ENCODE measurements around the gene CPM. TPM values are rescaled to one million over a fixed set of nuclear protein-coding genes. Genes with fewer than 3 reads are reported as not detected.

Gene CPM
- polyA plus RNA-seq, 3 donors, result 8.4 to 32.4 (median 26.2) TPM

DNA sequence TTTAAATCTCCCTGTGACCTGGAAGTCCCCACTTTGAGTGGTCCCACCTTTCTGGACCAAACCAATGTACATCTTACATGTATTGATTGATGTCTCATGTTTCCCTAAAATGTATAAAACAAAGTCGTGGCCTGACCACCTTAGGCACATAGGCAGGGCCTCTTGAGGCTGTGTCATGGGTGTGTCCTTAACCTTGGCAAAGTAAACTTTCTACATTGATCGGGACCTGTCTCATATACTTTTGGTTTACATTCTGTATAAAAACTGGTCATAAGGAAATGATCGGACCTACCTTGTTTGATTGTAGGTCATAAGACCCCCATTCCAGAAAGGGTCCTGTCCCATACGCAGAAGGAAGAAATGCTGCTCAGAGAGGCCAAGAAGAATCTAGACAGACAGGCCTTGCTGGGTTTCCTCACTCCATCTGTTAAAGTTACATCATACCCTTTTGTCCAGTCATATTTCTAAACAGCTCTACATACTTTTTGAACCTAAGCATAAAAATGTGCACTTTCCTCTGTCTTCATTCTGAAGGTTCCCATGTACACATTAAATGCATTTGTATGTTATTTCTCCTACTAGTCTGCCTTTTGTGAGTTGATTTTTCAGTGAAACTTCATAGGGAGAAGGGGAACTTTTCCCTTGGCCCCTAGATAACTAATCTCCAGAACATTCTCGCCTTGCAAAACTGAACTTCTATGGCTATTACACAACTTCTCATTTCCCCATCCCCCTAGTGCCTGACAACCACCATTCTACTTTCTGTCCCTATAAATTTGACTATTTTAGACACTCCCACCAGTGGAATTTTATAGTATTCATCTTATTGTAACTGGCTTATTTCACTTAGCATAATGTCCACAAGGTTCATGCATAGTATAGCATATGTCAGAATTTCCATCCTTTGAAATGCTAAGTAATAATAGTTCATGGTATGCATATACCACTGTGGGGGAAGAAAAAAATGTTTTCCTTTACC, 30.2 kb upstream of the CPM start:
- intact Hi-C loops (cut with micrococcal nuclease), result loop anchor here in 1 of 2 donors (5.0 kb wide), 1 partner anchor 109 kb away; no protein-coding TSS in a partner anchor
- Histone ChIP-seq H3K27me3 (ENCODE audit: control insufficient read depth in 2 of 2, insufficient read depth in 2 of 2, low read length in 2 of 2) (no peaks in the 10 kb centered on the region), H3K4me3 (replicated peaks in 1 of 3; ENCODE audit: low read depth in 2 of 3, low read length in 3 of 3) (peak overlapping the region in 1 of 3 experiments; percentile 19), H2AFZ (ENCODE audit: insufficient read depth, low read depth, low read length, poor library complexity, severe bottlenecking) (peak overlapping the region; percentile 62), H3K9ac (ENCODE audit: insufficient read depth, low read length, poor library complexity, severe bottlenecking) (no peak overlapping the region), H4K20me1 (ENCODE audit: insufficient read depth, low read length) (no peaks in the 10 kb centered on the region), H3K4me2 (replicated peaks; ENCODE audit: extremely low read depth, low read length, poor library complexity, severe bottlenecking) (peak overlapping the region; percentile 49), H3K27ac (ENCODE audit: low read depth in 1 of 2, low read length in 2 of 2) (peak overlapping the region; percentile 76 to 86), H3K79me2 (ENCODE audit: insufficient read depth, low read length) (peaks cover 29% of the 10 kb centered on the region), H3K9me3 (replicated peaks in 1 of 2; ENCODE audit: control insufficient read depth in 1 of 2, insufficient read depth in 1 of 2, low read length in 2 of 2) (no peaks in the 10 kb centered on the region), H3K4me1 (ENCODE audit: control insufficient read depth in 1 of 2, insufficient read depth in 2 of 2, low read length in 2 of 2) (peaks cover 53 to 56% of the 10 kb centered on the region in 2 donors), H3K36me3 (replicated peaks in 1 of 2; ENCODE audit: control insufficient read depth in 1 of 2, insufficient read depth in 2 of 2, low read length in 2 of 2) (no peaks in the 10 kb centered on the region)
- no peaks in the 10 kb centered on the region for H3K27me3 Mint-ChIP-seq (ENCODE audit: low read depth in 3 of 3)
- peak overlapping the region in 1 of 2 donors; percentile 73 for H3K4me3 Mint-ChIP-seq
- peak overlapping the region; percentile 92 to 98 (median 96) for H3K27ac Mint-ChIP-seq
- WGBS (ENCODE audit: insufficient coverage), result 8% methylated on average over 2 of the region's 5 CpGs
- DNase-seq, result peak; percentile 59 to 82 (median 81)
- peaks cover 56% of the 10 kb centered on the region for H3K4me1 Mint-ChIP-seq
- peaks cover 0 to 12% (median 7%) of the 10 kb centered on the region in 7 donors for H3K9me3 Mint-ChIP-seq
- TF ChIP-seq CTCF (IDR thresholded peaks at IDR 0.05), result no peak
- peaks cover 3 to 11% of the 10 kb centered on the region in 2 donors for H3K36me3 Mint-ChIP-seq

- H3K4me1 Mint-ChIP-seq, result peaks cover 57% of the 10 kb centered on the region
- Histone ChIP-seq H3K4me1 (ENCODE audit: control insufficient read depth in 1 of 2, insufficient read depth in 2 of 2, low read length in 2 of 2) (peaks cover 55 to 57% of the 10 kb centered on the region in 2 donors), H2AFZ (ENCODE audit: insufficient read depth, low read depth, low read length, poor library complexity, severe bottlenecking) (no peak overlapping the region), H3K4me3 (replicated peaks in 1 of 3; ENCODE audit: low read depth in 2 of 3, low read length in 3 of 3) (no peak overlapping the region), H4K20me1 (ENCODE audit: insufficient read depth, low read length) (no peaks in the 10 kb centered on the region), H3K36me3 (replicated peaks in 1 of 2; ENCODE audit: control insufficient read depth in 1 of 2, insufficient read depth in 2 of 2, low read length in 2 of 2) (no peaks in the 10 kb centered on the region), H3K9ac (ENCODE audit: insufficient read depth, low read length, poor library complexity, severe bottlenecking) (no peak overlapping the region), H3K27me3 (ENCODE audit: control insufficient read depth in 2 of 2, insufficient read depth in 2 of 2, low read length in 2 of 2) (no peaks in the 10 kb centered on the region), H3K27ac (ENCODE audit: low read depth in 1 of 2, low read length in 2 of 2) (peak overlapping the region in 1 of 2 donors; percentile 54), H3K4me2 (replicated peaks; ENCODE audit: extremely low read depth, low read length, poor library complexity, severe bottlenecking) (no peak overlapping the region), H3K9me3 (replicated peaks in 1 of 2; ENCODE audit: control insufficient read depth in 1 of 2, insufficient read depth in 1 of 2, low read length in 2 of 2) (no peaks in the 10 kb centered on the region), H3K79me2 (ENCODE audit: insufficient read depth, low read length) (peaks cover 29% of the 10 kb centered on the region)
- no peak for TF ChIP-seq CTCF (IDR thresholded peaks at IDR 0.05)
- H3K36me3 Mint-ChIP-seq, result peaks cover 9 to 13% of the 10 kb centered on the region in 2 donors
- peak overlapping the region in 5 of 7 donors; percentile 31 to 79 (median 69) for H3K27ac Mint-ChIP-seq
- H3K9me3 Mint-ChIP-seq, result peaks cover 0 to 13% (median 6%) of the 10 kb centered on the region in 7 donors
- H3K4me3 Mint-ChIP-seq, result no peak overlapping the region
- no peak for DNase-seq
- no CpG with 5 or more reads among the region's 7 CpGs for WGBS (ENCODE audit: insufficient coverage)
- intact Hi-C loops (cut with micrococcal nuclease), result loop anchor here in 1 of 2 donors (5.0 kb wide), 1 partner anchor 112 kb away; no protein-coding TSS in a partner anchor
- H3K27me3 Mint-ChIP-seq (ENCODE audit: low read depth in 3 of 3), result peaks cover 0 to 2% (median 0%) of the 10 kb centered on the region in 3 donors
These were observed 27.0 kb upstream of the CPM start for GRCh38 chr12:68959891-68960464.
